ENCODE data around the gene BTLA. TPM values are rescaled to one million over a fixed set of nuclear protein-coding genes. Genes with fewer than 3 reads are reported as not detected.

Gene BTLA
- total and polyA plus RNA-seq, 2 of the 8 experiments (the other 6 are each of a cell fraction or from before 2014, with no cell fraction given), result not detected

GRCh38 chr3:112512320-112512719 lies 13.0 kb upstream of the BTLA start (continued):
- TF ChIP-seq, protein P1, sequence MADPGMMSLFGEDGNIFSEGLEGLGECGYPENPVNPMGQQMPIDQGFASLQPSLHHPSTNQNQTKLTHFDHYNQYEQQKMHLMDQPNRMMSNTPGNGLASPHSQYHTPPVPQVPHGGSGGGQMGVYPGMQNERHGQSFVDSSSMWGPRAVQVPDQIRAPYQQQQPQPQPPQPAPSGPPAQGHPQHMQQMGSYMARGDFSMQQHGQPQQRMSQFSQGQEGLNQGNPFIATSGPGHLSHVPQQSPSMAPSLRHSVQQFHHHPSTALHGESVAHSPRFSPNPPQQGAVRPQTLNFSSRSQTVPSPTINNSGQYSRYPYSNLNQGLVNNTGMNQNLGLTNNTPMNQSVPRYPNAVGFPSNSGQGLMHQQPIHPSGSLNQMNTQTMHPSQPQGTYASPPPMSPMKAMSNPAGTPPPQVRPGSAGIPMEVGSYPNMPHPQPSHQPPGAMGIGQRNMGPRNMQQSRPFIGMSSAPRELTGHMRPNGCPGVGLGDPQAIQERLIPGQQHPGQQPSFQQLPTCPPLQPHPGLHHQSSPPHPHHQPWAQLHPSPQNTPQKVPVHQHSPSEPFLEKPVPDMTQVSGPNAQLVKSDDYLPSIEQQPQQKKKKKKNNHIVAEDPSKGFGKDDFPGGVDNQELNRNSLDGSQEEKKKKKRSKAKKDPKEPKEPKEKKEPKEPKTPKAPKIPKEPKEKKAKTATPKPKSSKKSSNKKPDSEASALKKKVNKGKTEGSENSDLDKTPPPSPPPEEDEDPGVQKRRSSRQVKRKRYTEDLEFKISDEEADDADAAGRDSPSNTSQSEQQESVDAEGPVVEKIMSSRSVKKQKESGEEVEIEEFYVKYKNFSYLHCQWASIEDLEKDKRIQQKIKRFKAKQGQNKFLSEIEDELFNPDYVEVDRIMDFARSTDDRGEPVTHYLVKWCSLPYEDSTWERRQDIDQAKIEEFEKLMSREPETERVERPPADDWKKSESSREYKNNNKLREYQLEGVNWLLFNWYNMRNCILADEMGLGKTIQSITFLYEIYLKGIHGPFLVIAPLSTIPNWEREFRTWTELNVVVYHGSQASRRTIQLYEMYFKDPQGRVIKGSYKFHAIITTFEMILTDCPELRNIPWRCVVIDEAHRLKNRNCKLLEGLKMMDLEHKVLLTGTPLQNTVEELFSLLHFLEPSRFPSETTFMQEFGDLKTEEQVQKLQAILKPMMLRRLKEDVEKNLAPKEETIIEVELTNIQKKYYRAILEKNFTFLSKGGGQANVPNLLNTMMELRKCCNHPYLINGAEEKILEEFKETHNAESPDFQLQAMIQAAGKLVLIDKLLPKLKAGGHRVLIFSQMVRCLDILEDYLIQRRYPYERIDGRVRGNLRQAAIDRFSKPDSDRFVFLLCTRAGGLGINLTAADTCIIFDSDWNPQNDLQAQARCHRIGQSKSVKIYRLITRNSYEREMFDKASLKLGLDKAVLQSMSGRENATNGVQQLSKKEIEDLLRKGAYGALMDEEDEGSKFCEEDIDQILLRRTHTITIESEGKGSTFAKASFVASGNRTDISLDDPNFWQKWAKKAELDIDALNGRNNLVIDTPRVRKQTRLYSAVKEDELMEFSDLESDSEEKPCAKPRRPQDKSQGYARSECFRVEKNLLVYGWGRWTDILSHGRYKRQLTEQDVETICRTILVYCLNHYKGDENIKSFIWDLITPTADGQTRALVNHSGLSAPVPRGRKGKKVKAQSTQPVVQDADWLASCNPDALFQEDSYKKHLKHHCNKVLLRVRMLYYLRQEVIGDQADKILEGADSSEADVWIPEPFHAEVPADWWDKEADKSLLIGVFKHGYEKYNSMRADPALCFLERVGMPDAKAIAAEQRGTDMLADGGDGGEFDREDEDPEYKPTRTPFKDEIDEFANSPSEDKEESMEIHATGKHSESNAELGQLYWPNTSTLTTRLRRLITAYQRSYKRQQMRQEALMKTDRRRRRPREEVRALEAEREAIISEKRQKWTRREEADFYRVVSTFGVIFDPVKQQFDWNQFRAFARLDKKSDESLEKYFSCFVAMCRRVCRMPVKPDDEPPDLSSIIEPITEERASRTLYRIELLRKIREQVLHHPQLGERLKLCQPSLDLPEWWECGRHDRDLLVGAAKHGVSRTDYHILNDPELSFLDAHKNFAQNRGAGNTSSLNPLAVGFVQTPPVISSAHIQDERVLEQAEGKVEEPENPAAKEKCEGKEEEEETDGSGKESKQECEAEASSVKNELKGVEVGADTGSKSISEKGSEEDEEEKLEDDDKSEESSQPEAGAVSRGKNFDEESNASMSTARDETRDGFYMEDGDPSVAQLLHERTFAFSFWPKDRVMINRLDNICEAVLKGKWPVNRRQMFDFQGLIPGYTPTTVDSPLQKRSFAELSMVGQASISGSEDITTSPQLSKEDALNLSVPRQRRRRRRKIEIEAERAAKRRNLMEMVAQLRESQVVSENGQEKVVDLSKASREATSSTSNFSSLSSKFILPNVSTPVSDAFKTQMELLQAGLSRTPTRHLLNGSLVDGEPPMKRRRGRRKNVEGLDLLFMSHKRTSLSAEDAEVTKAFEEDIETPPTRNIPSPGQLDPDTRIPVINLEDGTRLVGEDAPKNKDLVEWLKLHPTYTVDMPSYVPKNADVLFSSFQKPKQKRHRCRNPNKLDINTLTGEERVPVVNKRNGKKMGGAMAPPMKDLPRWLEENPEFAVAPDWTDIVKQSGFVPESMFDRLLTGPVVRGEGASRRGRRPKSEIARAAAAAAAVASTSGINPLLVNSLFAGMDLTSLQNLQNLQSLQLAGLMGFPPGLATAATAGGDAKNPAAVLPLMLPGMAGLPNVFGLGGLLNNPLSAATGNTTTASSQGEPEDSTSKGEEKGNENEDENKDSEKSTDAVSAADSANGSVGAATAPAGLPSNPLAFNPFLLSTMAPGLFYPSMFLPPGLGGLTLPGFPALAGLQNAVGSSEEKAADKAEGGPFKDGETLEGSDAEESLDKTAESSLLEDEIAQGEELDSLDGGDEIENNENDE (IDR thresholded peaks at IDR 0.05; ENCODE audit: insufficient replicate concordance, low read length), result no peak
- no peak for TF ChIP-seq POLR2A (IDR thresholded peaks at IDR 0.05; ENCODE audit: control extremely low read depth in 1 of 2, low read depth in 2 of 2, low read length in 2 of 2)
- TF ChIP-seq HDAC6 (IDR thresholded peaks at IDR 0.05; ENCODE audit: low read depth, low read length), result no peak

All from H1 (cell line).